ENCODE measurements around the gene DNAI1.
"Not testable (repeated sequence)": the region's sequence is repeated elsewhere in the genome, so short reads cannot be mapped to it uniquely, and the experiment has no call there.

Gene DNAI1

GRCh38 chr9:34458013-34458958, at the start of gene DNAI1, which contains the start of gene FAM219A:
Gene DNAI1 (plus strand): TSS chr9:34458805. CDS start chr9:34459006, 201 bp downstream.
Gene FAM219A (minus strand): TSS chr9:34458570. CDS start chr9:34458263, 307 bp downstream.
- DNase-seq (ENCODE audit: low read depth in 2 of 2): peak; percentile 95

GRCh38 chr9:34409154-34409553, 49.5 kb upstream of the DNAI1 start:
- no peak for DNase-seq (ENCODE audit: low read depth in 2 of 2)

GRCh38 chr9:34412336-34412735, 46.3 kb upstream of the DNAI1 start:
- DNase-seq (ENCODE audit: low read depth in 2 of 2): no peak

- peak; percentile 14 to 25 for DNase-seq (ENCODE audit: low read depth in 2 of 2)
These were observed 45.3 kb upstream of the DNAI1 start for GRCh38 chr9:34413231-34413852.

GRCh38 chr9:34417734-34418133, 40.9 kb upstream of the DNAI1 start:
- DNase-seq (ENCODE audit: low read depth in 2 of 2): no peak

- no peak for DNase-seq (ENCODE audit: low read depth in 2 of 2)
These were observed 38.7 kb upstream of the DNAI1 start for GRCh38 chr9:34419716-34420504.

GRCh38 chr9:34426347-34427074, 32.1 kb upstream of the DNAI1 start:
- no peak for DNase-seq (ENCODE audit: low read depth in 2 of 2)

GRCh38 chr9:34428325-34428958, 30.2 kb upstream of the DNAI1 start:
- no peak for DNase-seq (ENCODE audit: low read depth in 2 of 2)

GRCh38 chr9:34430843-34431437, 27.7 kb upstream of the DNAI1 start:
- peak; percentile 34 to 35 for DNase-seq (ENCODE audit: low read depth in 2 of 2)

- no peak for DNase-seq (ENCODE audit: low read depth in 2 of 2)
These were observed 26.9 kb upstream of the DNAI1 start for GRCh38 chr9:34431667-34432066.

- peak; percentile 42 to 48 for DNase-seq (ENCODE audit: low read depth in 2 of 2)
These were observed 21.3 kb upstream of the DNAI1 start for GRCh38 chr9:34437006-34437925.

- DNase-seq (ENCODE audit: low read depth in 2 of 2): not testable (repeated sequence)
These were observed 20.7 kb upstream of the DNAI1 start for GRCh38 chr9:34437926-34438307.

GRCh38 chr9:34438465-34438864, 20.1 kb upstream of the DNAI1 start:
- not testable (repeated sequence) for DNase-seq (ENCODE audit: low read depth in 2 of 2)

- no peak for DNase-seq (ENCODE audit: low read depth in 2 of 2)
These were observed 18.6 kb upstream of the DNAI1 start for GRCh38 chr9:34440017-34440416.

- no peak for DNase-seq (ENCODE audit: low read depth in 2 of 2)
These were observed 15.8 kb upstream of the DNAI1 start for GRCh38 chr9:34442770-34443169.

- no peak for DNase-seq (ENCODE audit: low read depth in 2 of 2)
These were observed 15.1 kb upstream of the DNAI1 start for GRCh38 chr9:34443533-34443932.

GRCh38 chr9:34443976-34444375, 14.6 kb upstream of the DNAI1 start:
- no peak for DNase-seq (ENCODE audit: low read depth in 2 of 2)

GRCh38 chr9:34446468-34446891, 12.1 kb upstream of the DNAI1 start:
- no peak for DNase-seq (ENCODE audit: low read depth in 2 of 2)

- DNase-seq (ENCODE audit: low read depth in 2 of 2): no peak
These were observed 11.7 kb upstream of the DNAI1 start for GRCh38 chr9:34446951-34447350.
